GM21529 (cell line): ENCODE data around the gene SMIM21.

ENCODE experiments used
- ATAC-seq: cut with Tn5 transposase; IDR thresholded peaks from one replicate; pipeline ENCODE4 v1.9.1; 2021; ENCODE audit not compliant: unreplicated experiment

The SMIM21 gene

GRCh38 chr18:75428490-75428889, 987 bp upstream of the SMIM21 start:
- ATAC-seq, result no peak

DNA sequence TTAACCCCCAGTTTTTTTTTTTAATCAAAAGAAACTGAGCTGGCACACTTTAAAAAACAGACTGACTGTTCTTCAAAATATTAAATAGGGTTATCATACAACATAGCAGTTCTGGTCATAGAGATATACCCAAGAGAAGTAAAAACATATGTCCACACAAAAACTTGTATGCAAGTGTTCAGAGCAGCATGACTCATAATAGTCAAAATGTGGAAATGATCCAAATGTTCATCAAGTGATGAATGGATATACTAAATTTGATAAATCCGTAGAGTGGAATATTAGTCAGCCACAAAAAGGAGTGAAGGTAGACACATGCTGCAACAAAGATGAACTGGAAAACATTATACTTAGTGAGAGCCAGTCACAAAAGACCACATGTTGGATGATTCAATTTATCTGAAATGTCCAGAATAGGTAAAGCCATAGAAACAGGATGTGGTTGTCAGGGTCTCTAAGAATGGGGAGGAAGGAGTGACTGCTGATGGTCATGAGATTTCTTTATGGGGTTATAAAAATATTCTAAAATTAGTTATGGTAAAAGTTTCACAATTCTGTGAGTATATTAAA, 5.1 kb downstream of the SMIM21 start:
- no peak for ATAC-seq

GRCh38 chr18:75421656-75422055, 5.8 kb downstream of the SMIM21 start:
- no peak for ATAC-seq

DNA sequence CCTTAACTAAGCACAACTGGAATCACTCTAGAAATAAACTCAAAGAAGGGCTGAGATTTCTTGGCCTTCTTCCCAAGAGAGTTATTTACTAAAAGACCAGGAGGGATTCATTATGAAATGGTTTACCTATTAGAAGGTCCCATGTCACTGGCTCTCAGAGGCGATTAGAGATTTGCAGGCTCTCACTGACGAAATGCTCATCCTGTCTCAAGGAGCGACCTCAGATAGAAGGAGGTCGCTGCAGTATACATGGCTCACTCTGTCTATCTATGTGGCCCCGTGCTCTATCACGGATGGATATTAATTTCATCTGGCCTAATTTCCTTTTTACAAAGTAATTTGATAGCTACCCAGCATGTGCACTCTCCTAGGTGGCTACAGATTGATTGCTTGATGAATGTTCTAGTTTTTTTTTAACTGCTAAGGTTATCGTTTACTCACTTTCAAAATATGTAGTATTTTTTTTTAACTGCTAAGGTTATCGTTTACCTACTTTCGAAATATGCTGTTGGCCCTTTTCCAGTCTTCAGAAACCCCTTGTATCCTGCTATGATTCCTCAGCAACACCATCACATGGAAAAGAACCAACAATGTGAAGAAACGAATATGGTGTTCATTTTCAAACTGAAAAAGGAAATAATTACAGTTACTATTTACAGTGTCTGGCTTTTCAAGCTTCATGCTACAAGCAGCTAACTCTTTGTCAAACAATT, 9.1 kb downstream of the SMIM21 start:
- no peak for ATAC-seq

DNA sequence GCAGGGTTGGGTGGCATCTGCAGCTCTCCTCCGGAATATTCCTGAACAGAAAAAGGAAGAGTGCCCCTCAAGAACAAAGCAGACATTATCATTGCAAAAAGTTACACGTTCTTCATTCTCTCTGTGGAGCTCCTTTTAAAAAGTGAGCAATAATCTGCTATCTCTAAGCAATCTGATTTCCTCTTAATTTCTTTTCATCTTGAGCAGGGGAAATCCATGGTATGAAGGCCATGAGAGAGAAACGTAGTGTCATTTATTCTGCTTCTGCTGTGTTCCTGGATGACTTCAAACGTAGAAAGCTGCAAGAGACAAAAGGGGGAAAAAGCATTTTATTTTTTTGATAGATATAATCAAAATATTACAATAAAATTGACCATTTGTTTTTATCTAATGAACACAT, 16.9 kb downstream of the SMIM21 start:
- ATAC-seq, result no peak

DNA sequence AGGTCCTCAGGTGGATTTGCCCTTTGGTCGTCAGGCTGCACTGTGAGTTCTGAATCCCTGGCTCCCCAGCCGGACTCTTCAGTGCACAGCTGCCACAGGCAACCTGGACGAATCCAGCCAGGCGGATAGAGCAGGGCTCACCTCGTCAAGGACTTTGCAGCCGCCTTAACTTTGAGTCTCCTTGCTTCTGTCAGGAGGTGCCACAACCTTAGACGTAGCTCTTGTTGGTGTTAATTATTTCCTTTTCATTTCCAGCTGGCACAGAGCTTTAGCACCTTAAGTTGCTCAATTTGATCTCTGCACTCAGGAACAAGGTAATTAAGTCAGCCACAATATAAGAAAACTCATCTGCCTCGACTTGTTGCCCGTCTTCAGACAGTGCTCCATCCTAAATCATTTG, 17.7 kb downstream of the SMIM21 start:
- ATAC-seq, result no peak

DNA sequence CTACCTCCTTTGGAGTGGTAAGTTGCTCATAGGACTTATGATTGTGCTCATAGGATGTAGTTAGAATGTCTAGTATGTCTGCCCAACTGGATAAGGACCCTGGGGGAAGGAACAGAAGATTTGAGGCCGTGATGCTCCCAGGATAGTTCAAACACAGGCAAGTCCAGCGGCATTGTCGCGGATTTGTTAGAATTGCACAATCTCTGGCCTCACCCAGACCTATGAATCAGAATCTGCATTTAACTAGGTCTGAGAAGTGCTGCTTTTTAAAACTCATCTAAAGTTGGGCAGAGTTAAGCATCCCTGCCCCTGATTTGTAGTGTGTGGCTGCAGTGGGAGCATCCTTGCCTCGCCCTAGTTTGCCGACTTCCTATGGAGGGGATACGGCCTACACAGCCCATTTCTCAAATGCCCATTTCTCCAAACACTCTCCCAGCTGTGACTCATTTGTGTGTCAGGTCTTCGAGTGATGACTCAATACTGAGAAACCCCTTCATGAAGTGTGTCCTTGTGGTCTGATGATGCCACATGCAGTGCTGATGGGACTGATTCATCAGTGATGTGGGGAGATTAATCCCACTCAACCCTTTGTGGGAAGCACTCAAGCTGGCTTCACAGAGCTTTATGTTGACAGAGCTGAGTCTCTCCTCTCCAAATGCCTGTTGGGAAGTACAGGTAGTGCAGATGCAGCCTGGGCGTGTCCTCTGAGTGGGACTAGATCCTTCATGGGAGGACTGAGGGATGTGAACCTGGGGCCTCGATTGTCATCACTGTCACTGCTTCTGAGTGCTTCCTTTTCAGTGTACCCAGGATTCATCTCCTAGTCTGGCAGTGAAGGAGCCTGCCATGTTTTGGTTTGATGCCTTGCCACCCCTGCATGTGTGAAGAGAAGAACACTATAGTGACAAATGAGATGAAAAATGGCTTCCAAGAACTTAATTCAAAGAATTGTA, 18.7 kb downstream of the SMIM21 start:
- no peak for ATAC-seq

GRCh38 chr18:75407468-75408437, 19.8 kb downstream of the SMIM21 start:
- ATAC-seq, result no peak

DNA sequence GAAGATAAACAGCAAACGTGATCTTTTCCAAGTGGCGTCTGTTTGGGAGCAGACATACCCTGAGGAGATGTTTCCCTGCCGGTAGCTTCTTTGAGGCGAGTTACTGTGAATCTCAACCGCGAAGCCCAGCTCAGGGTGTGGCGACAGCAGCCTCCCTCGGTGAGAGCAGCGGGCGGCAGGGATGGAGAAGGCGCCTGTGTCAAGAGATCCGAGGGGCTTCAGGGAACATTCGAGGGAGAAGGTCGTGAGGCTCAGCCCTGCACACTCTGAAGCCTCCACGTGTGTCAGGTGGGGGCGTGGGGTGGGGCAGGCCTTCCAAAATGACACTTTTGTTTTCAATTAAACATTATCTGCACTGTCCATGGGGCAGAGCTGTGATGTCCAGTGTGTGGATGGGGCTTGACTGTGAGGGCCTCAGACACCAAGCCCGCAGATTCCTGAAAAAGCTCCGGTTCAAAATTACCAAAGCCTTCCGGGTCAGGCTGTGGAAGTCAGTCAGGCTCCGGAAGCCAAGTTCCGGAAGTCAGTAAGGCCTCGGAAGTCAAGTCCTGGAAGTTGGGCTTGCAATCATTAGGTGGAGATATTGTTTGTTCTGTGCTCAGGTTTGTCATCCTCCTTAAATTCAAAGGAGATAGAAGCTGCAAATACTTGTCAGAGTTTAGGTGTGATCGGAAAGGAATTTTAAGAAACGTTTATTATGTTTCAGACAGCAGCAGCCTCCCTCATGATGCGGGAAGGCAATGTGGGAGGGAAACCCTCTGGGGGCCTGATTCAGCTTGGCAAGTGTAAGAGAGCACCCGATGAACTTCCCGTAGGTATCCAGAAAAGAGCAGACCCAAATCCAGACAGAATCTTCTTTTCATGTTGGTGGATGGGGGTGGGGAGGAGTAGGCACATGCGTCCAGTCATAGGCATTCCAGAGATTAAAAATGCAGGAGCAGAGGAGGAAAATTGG, 20.7 kb downstream of the SMIM21 start:
- ATAC-seq, result no peak

GRCh38 chr18:75405351-75405750, 22.2 kb downstream of the SMIM21 start:
- no peak for ATAC-seq

GRCh38 chr18:75400366-75400765, 27.1 kb downstream of the SMIM21 start:
- ATAC-seq, result no peak

DNA sequence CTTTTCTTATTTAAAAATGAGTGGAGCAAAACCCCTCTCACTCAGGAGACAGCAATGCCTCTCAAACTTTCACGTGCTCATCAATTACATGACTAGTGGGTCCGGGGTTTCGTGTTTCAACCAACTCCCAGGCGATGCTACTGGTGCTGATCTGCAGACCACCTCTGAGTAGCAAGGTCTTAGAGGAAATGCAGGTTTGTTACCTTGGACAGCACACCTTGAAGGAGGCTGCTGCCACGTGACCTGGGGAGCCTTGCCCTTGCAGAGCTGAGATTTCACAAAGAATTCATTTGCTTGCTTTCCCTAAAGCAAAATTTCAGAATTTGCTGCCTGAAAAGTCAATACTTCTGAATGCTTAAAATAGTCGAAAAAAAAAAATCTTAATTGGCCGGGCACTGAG, 32.4 kb downstream of the SMIM21 start:
- ATAC-seq, result no peak

DNA sequence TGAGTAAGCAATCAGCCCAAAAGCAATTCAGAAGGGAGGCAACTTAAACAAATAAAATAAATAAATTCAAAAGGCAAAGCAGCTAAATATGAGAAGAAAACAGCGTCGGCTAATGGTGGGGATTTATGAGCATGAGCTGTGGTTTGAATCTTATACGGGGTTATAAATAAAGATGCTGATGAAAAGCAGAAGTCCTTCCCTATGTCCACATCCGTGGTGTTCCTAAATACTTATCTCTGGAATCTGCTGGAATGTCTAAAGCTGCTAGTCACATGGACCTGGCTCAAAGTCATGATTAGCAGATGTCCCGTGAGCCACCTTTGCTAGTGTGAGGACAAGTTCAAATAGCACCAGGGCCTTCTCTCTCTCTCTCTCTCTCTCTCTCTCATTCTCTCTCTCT, 33.8 kb downstream of the SMIM21 start:
- ATAC-seq, result no peak

- ATAC-seq, result no peak
Observed at GRCh38 chr18:75392226-75392578, 35.3 kb downstream of the SMIM21 start.

DNA sequence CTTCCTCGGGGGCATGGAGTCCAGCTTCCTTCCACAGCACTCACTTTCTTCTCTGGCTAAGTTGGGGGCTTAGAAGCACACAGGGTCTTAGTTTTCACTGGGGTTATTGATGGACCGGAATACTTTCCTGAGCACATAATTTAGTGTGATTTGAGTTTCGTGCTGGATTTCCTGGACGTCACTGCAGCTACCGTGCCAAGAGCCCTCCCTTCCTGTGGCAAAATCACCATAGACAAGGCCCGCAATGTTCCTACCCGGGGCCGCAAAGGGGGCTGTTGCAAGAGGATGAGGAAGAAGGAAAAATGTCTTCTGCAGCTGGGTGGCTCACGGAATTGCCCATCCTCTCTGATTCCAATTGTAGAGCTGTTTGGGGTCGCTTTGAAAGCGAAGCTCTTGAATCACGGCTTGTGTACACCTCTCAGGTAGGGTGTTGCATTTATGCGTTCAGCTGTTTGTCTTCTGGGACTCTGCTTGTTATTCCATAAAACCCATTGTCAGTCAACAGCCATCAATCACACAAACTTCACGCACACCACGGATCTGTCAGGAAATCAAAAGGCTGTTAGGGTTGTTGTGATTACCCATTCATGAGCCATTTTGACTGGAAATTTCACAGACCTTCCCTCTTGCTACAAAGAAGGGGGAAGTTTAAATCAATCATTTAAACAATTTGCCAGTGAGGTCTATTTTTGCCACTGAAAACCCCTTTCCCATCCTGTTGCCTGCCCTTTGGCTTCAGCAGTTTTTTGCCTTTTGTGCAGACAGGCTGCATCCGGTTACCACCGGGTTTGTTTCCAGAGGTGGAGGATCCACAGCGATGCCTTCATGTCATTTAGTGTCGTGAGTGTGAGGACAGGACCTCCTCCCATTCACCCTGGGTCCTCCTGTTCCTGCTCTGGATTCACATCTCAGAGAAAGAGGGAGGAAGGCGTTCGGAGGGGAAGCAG, 36.0 kb downstream of the SMIM21 start:
- no peak for ATAC-seq

DNA sequence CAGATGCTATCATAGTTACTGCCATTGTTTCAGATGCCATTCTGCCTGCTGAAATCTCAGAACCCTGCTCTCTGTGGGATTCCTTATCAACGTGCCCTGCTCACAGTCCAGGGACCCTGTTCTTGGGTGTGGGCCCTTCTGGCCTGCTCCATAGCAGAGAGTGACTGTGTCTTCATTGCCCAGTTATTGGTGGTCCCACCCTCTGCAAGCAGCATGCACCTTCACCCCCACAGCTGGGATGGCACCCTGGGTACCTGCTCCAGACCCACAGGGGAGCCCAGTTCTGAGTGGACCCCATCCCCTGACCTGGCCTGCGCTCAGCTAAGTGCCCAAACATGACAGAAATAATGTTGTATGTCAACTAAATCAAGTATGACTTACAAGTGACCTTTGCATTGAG, 36.6 kb downstream of the SMIM21 start:
- ATAC-seq, result no peak

DNA sequence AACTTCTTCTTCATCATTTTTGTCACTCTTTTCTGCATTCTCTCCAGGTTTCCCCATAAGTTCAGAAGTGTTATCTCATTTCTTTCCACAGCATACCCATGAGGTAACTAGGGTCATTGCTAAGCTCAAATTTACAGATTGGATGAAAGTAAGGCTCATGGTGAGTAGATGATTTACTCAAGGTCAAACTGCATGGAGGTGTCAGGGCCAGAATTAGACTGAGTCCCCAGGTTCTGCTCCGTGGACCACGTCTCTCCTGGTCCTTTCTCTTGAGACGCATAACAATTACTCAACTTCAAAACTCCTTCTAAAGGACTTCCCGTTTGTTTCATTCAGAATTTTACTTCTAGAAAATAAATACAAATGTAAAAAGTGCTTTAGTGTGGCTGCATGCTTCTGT, 43.4 kb downstream of the SMIM21 start:
- ATAC-seq, result no peak
